KMS-11 (cell line): ENCODE measurements around the gene SIRT5.

Source experiments
- H2AFZ ChIP-seq: fragments of 200-600 bp; sonication (generic); 2 replicates; pipeline ENCODE4 v1.6.1; 2016; ENCODE audit warnings: antibody characterized with exemption, mixed run types, low read depth
- H3K27ac ChIP-seq: fragments of 200-600 bp; sonication (generic); 2 replicates; pipeline ENCODE4 v1.6.1; 2016; ENCODE audit warnings: mild to moderate bottlenecking, mixed run types
- H3K27me3 ChIP-seq: fragments of 200-600 bp; sonication (generic); 2 replicates; pipeline ENCODE4 v1.6.1; 2017; ENCODE audit warnings: mild to moderate bottlenecking, low read depth, mixed run types, moderate library complexity; ENCODE audit not compliant: insufficient read depth
- H3K36me3 ChIP-seq: fragments of 200-600 bp; sonication (generic); 2 replicates; pipeline ENCODE4 v1.6.1; 2017; ENCODE audit warnings: mild to moderate bottlenecking, mixed run types; ENCODE audit not compliant: insufficient read depth
- H3K4me1 ChIP-seq: fragments of 200-600 bp; sonication (generic); 2 replicates; pipeline ENCODE4 v1.6.1; 2016; ENCODE audit warnings: mild to moderate bottlenecking, low read depth, mixed run types; ENCODE audit not compliant: poor library complexity, severe bottlenecking
- H3K4me2 ChIP-seq: fragments of 200-600 bp; sonication (generic); 2 replicates; pipeline ENCODE4 v1.7.0; 2016; ENCODE audit warnings: mild to moderate bottlenecking, mixed run types
- H3K4me3 ChIP-seq: fragments of 200-600 bp; sonication (generic); IDR thresholded peaks from 2 replicates; pipeline ENCODE4 v1.6.1; 2017; ENCODE audit warnings: low read depth, low read length, mixed read lengths; ENCODE audit not compliant: insufficient read depth
- H3K79me2 ChIP-seq: fragments of 200-600 bp; sonication (generic); 2 replicates; pipeline ENCODE4 v1.6.1; 2016; ENCODE audit warnings: low read depth, mixed run types; ENCODE audit not compliant: insufficient read depth
- H3K9ac ChIP-seq: fragments of 200-600 bp; sonication (generic); 2 replicates; pipeline ENCODE4 v1.6.1; 2016; ENCODE audit warnings: mild to moderate bottlenecking, mixed run types
- H4K20me1 ChIP-seq: fragments of 200-600 bp; sonication (generic); 2 replicates; pipeline ENCODE4 v1.6.1; 2016; ENCODE audit warnings: mild to moderate bottlenecking, mixed run types; ENCODE audit not compliant: insufficient read depth
- CTCF ChIP-seq: fragments of 200-600 bp; sonication (generic); conservative IDR thresholded peaks from 2 replicates; pipeline ENCODE4 v1.6.1; 2017; ENCODE audit warnings: low read depth, mild to moderate bottlenecking, antibody characterized with exemption, low read length, moderate library complexity, mixed read lengths

The SIRT5 gene

GRCh38 chr6:13534536-13534935, 39.9 kb upstream of the SIRT5 start:
- no peaks in the 10 kb centered on the region for H3K4me1 ChIP-seq
- no peaks in the 10 kb centered on the region for H4K20me1 ChIP-seq
- H3K27ac ChIP-seq, result no peak overlapping the region
- no peak for TF ChIP-seq CTCF
- H2AFZ ChIP-seq, result no peak overlapping the region
- no peaks in the 10 kb centered on the region for H3K79me2 ChIP-seq
- H3K4me2 ChIP-seq, result no peak overlapping the region
- H3K9ac ChIP-seq, result no peak overlapping the region
- no peaks in the 10 kb centered on the region for H3K27me3 ChIP-seq
- no peaks in the 10 kb centered on the region for H3K36me3 ChIP-seq
- H3K4me3 ChIP-seq, result no peak overlapping the region

DNA sequence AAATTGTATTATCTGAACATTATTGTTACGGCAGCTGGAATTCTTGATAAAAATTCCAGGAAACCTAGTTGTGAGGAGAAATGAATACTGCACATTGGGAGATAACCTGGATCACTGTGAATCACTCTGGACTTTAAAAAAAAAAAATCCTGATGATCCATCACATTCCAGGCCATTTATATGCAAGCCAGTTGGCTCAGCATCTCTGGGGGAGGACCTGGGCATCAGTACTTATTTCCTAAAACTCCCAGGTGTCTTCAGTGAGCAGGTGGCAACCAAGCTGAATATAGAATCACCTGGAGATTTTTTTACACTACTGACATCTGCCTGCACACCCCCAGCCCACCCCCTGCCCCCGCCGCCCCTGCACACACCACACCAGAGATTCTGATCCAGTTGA, 39.1 kb upstream of the SIRT5 start:
- no peaks in the 10 kb centered on the region for H3K36me3 ChIP-seq
- H4K20me1 ChIP-seq, result no peaks in the 10 kb centered on the region
- H3K4me2 ChIP-seq, result no peak overlapping the region
- H3K27me3 ChIP-seq, result no peaks in the 10 kb centered on the region
- no peak overlapping the region for H3K9ac ChIP-seq
- H3K79me2 ChIP-seq, result no peaks in the 10 kb centered on the region
- no peak overlapping the region for H3K4me3 ChIP-seq
- no peak overlapping the region for H3K27ac ChIP-seq
- H3K4me1 ChIP-seq, result no peaks in the 10 kb centered on the region
- no peak overlapping the region for H2AFZ ChIP-seq
- TF ChIP-seq CTCF, result no peak

DNA sequence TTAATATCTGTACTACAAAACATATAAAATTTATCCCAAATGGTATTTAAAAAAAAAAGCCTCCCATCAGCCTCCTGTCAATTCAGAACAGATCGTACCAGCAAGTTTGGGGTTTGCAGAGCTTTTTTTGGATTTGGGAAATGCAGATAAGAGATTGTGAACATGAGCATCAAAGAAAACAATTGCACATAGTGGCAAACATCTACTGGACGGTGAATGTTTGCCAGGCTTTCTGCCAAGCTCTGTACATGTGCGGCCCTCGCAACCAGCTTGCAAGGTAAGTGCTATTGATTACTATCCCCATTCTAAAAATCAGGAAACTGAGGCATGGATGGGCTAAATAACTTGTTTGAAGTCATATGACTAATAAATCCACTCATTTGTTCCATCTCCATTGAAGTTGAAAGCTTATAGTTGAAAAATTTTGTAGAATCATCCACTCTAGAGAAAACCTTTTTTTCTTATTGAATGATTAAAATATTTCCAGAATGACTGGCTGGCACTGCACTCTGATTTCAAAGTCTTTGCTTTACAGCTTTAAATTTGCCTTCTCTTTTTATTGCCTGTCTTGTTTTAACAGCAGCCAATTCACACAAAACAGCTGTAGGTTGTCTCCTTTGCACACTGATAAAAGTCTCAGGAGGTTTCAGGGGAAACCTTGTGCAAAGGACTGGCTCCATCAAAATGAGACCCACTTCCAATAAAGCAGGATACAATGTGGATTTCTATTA, 37.4 kb upstream of the SIRT5 start:
- no peak for TF ChIP-seq CTCF
- H3K4me3 ChIP-seq, result no peak overlapping the region
- H3K27ac ChIP-seq, result no peak overlapping the region
- H3K36me3 ChIP-seq, result no peaks in the 10 kb centered on the region
- H2AFZ ChIP-seq, result no peak overlapping the region
- no peak overlapping the region for H3K4me2 ChIP-seq
- H3K79me2 ChIP-seq, result no peaks in the 10 kb centered on the region
- H4K20me1 ChIP-seq, result no peaks in the 10 kb centered on the region
- H3K4me1 ChIP-seq, result no peaks in the 10 kb centered on the region
- H3K9ac ChIP-seq, result no peak overlapping the region
- no peaks in the 10 kb centered on the region for H3K27me3 ChIP-seq

DNA sequence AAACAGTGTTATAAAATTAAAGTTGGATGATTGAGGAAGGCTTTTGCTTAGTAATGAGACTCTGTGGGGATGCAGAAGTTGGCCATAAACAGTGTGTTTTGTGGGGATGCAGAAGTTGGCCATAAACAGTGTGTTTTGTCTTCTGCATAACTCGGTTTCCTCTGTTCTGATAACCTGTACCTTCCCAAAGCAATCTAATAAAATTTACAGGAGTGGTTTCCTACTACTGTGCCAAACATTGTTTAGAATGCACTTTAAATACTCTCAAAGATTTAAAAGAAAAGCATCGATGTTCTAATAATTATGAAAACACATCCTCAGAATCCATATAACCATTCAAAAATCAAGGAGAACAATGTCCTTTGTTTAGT, 36.9 kb upstream of the SIRT5 start:
- H2AFZ ChIP-seq, result no peak overlapping the region
- H3K36me3 ChIP-seq, result no peaks in the 10 kb centered on the region
- H3K4me3 ChIP-seq, result no peak overlapping the region
- no peaks in the 10 kb centered on the region for H3K4me1 ChIP-seq
- H4K20me1 ChIP-seq, result no peaks in the 10 kb centered on the region
- no peak overlapping the region for H3K4me2 ChIP-seq
- no peak for TF ChIP-seq CTCF
- no peaks in the 10 kb centered on the region for H3K27me3 ChIP-seq
- no peaks in the 10 kb centered on the region for H3K79me2 ChIP-seq
- H3K27ac ChIP-seq, result no peak overlapping the region
- H3K9ac ChIP-seq, result no peak overlapping the region
